ENCODE data around the gene DNAH10. TPM values are rescaled to one million over a fixed set of nuclear protein-coding genes. Genes with fewer than 3 reads are reported as not detected.

Gene DNAH10
- total and polyA plus RNA-seq, 10 of the 15 experiments (the other 5 are each of a cell fraction or from before 2014, with no cell fraction given) = 0.01 to 0.32 (median 0.06) TPM

GRCh38 chr12:123790905-123791467 lies 28.9 kb downstream of the DNAH10 start:
- H3K27ac ChIP-seq (ENCODE audit: control insufficient read depth, insufficient read depth) = no peak overlapping the region
- WGBS (ENCODE audit: insufficient coverage, insufficient replicate concordance, low lambda C conversion rate, missing lambda C conversion rate) = 52% methylated on average over 4 of the region's 4 CpGs
- no peak overlapping the region for H3K4me2 ChIP-seq (ENCODE audit: control insufficient read depth, insufficient read depth)
- in situ Hi-C loops (cut with MboI) (no loop called here), intact Hi-C loops (cut with micrococcal nuclease; ENCODE audit: unreplicated experiment) (no loop called here)
- H4K20me1 ChIP-seq (ENCODE audit: control insufficient read depth, insufficient read depth) = no peaks in the 10 kb centered on the region
- SMC1A ChIA-PET (ENCODE audit: uncharacterized antibody, unreplicated experiment) = interaction anchor here (1.1 kb wide), 1 partner anchor 20 kb away, joined by 3 read pairs; no protein-coding TSS in a partner anchor
- no peaks in the 10 kb centered on the region for H3K79me2 ChIP-seq (ENCODE audit: control insufficient read depth, insufficient read depth, low read length)
- CTCF ChIA-PET = no interaction called here
- RAD21 ChIA-PET (ENCODE audit: unreplicated experiment) = no interaction called here
- H3K4me1 ChIP-seq (ENCODE audit: control insufficient read depth, insufficient read depth, low read length) = no peaks in the 10 kb centered on the region
- H3K9ac ChIP-seq (ENCODE audit: control insufficient read depth, insufficient read depth, low read length) = no peak overlapping the region
- H2AFZ ChIP-seq (ENCODE audit: control insufficient read depth, low read depth, low read length) = no peak overlapping the region
- TF ChIP-seq BMI1 (IDR thresholded peaks at IDR 0.05; ENCODE audit: borderline replicate concordance) = no peak
- TF ChIP-seq NR2C1 (IDR thresholded peaks at IDR 0.05) = no peak
- TF ChIP-seq HDAC2 (IDR thresholded peaks at IDR 0.05) = no peak
- TF ChIP-seq RAD21 (IDR thresholded peaks at IDR 0.05; ENCODE audit: insufficient read depth, low read depth, low read length) = no peak
- no peak for TF ChIP-seq GABPA (IDR thresholded peaks at IDR 0.05; ENCODE audit: low read depth)
- no peak for TF ChIP-seq IKZF1 (conservative IDR thresholded peaks at IDR 0.05)
- TF ChIP-seq TAF1 (IDR thresholded peaks at IDR 0.05; ENCODE audit: borderline replicate concordance, low read depth, low read length) = no peak
- TF ChIP-seq SMAD1 (IDR thresholded peaks at IDR 0.05; ENCODE audit: low read depth, partially characterized antibody) = no peak
- no peak for TF ChIP-seq SREBF1 (IDR thresholded peaks at IDR 0.05; ENCODE audit: low read length)
- TF ChIP-seq SMAD5 (IDR thresholded peaks at IDR 0.05; ENCODE audit: low read depth) = no peak
- no peak for TF ChIP-seq MTA3 (IDR thresholded peaks at IDR 0.05; ENCODE audit: borderline replicate concordance, low read length)
- no peak for TF ChIP-seq SUPT20H (IDR thresholded peaks at IDR 0.05; ENCODE audit: borderline replicate concordance, control insufficient read depth, low read depth, low read length)
- no peak for TF ChIP-seq ZNF207 (IDR thresholded peaks at IDR 0.05; ENCODE audit: borderline replicate concordance)
- TF ChIP-seq TCF3 (IDR thresholded peaks at IDR 0.05; ENCODE audit: borderline replicate concordance, insufficient read depth, low read depth, low read length) = no peak
- TF ChIP-seq CTCF (IDR thresholded peaks at IDR 0.05 in 2 of 3, conservative IDR thresholded peaks at IDR 0.05 in 1 of 3; ENCODE audit: control insufficient read depth in 2 of 3, extremely low read depth in 1 of 3, insufficient read depth in 1 of 3, low read depth in 3 of 3, low read length in 3 of 3) = no peak
- TF ChIP-seq NFYB (IDR thresholded peaks at IDR 0.05; ENCODE audit: insufficient read depth, low read depth, low read length) = no peak
- TF ChIP-seq SIX5 (IDR thresholded peaks at IDR 0.05; ENCODE audit: low read depth, low read length, severe bottlenecking) = no peak
- TF ChIP-seq MXI1 (IDR thresholded peaks at IDR 0.05; ENCODE audit: low read depth, low read length) = no peak
- no peak for TF ChIP-seq FOXM1 (IDR thresholded peaks at IDR 0.05; ENCODE audit: low read depth, low read length)
- no peaks in the 10 kb centered on the region for H3K9me3 ChIP-seq (replicated peaks; ENCODE audit: control insufficient read depth, insufficient read depth, low read length)
- H3K36me3 ChIP-seq (ENCODE audit: control insufficient read depth in 2 of 2, insufficient read depth in 2 of 2, low read length in 1 of 2) = no peaks in the 10 kb centered on the region
- peak; percentile 13 for FAIRE-seq
- DNase-seq (ENCODE audit: low read depth, low spot score) = no peak
- BruUV-seq (replicated peaks) = no TSS peak
- no peak overlapping the region for H3K4me3 ChIP-seq
- H3K27me3 ChIP-seq (replicated peaks in 1 of 2; ENCODE audit: control insufficient read depth in 2 of 2, insufficient read depth in 2 of 2, low read length in 1 of 2) = no peaks in the 10 kb centered on the region
- no peak for ATAC-seq
- POLR2A ChIA-PET = no interaction called here
